ENCODE measurements around the gene TMEM164. TPM values are rescaled to one million over a fixed set of nuclear protein-coding genes. Genes with fewer than 3 reads are reported as not detected.

Gene TMEM164
- total RNA-seq, 1 donor: 7.3 TPM

DNA sequence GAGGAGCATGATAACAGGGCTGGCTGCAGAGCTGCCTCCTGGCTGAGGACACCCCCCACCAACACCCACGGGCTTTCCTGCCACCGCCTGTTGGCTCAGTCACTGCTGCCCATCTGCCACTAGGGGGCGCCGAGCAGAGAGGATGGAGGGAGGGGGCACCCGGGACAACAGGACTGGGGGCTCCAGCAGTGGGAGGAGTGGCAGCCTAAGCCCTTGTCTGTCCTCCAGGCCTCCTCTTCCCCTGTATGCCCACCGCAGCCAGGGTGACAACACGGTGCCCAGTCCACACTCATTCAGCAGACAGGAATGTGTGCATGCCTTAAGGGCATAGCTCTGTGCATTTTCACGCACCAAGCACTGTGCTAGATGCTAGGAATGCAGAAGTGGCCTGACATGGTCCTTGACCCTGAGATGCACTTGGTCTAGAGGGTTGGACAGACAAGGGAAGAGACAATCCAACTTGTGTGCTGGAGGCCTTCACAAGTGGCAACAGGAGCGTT, 165.1 kb downstream of the TMEM164 start:
- TF ChIP-seq, protein P1, sequence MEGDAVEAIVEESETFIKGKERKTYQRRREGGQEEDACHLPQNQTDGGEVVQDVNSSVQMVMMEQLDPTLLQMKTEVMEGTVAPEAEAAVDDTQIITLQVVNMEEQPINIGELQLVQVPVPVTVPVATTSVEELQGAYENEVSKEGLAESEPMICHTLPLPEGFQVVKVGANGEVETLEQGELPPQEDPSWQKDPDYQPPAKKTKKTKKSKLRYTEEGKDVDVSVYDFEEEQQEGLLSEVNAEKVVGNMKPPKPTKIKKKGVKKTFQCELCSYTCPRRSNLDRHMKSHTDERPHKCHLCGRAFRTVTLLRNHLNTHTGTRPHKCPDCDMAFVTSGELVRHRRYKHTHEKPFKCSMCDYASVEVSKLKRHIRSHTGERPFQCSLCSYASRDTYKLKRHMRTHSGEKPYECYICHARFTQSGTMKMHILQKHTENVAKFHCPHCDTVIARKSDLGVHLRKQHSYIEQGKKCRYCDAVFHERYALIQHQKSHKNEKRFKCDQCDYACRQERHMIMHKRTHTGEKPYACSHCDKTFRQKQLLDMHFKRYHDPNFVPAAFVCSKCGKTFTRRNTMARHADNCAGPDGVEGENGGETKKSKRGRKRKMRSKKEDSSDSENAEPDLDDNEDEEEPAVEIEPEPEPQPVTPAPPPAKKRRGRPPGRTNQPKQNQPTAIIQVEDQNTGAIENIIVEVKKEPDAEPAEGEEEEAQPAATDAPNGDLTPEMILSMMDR (IDR thresholded peaks at IDR 0.05; ENCODE audit: insufficient read depth, low read length): peak; percentile 47
- DNase-seq (ENCODE audit: low read depth): no peak
- no peak overlapping the region for H3K4me3 ChIP-seq (ENCODE audit: low read depth, low read length)

GRCh38 chrX:110168585-110168984, 165.7 kb downstream of the TMEM164 start:
- TF ChIP-seq, protein P1 (IDR thresholded peaks at IDR 0.05; ENCODE audit: insufficient read depth, low read length): no peak
- no peak overlapping the region for H3K4me3 ChIP-seq (ENCODE audit: low read depth, low read length)
- DNase-seq (ENCODE audit: low read depth): peak; percentile 54

- H3K4me3 ChIP-seq (ENCODE audit: low read depth, low read length): no peak overlapping the region
- no peak for DNase-seq (ENCODE audit: low read depth)
- TF ChIP-seq, protein P1 (IDR thresholded peaks at IDR 0.05; ENCODE audit: insufficient read depth, low read length): no peak
These were observed 167.1 kb downstream of the TMEM164 start for GRCh38 chrX:110170029-110170428.

GRCh38 chrX:110171442-110171841, 168.5 kb downstream of the TMEM164 start:
- TF ChIP-seq, protein P1 (IDR thresholded peaks at IDR 0.05; ENCODE audit: insufficient read depth, low read length): no peak
- no peak for DNase-seq (ENCODE audit: low read depth)
- H3K4me3 ChIP-seq (ENCODE audit: low read depth, low read length): no peak overlapping the region

- no peak for DNase-seq (ENCODE audit: low read depth)
- TF ChIP-seq, protein P1 (IDR thresholded peaks at IDR 0.05; ENCODE audit: insufficient read depth, low read length): no peak
- H3K4me3 ChIP-seq (ENCODE audit: low read depth, low read length): no peak overlapping the region
These were observed 169.3 kb downstream of the TMEM164 start for GRCh38 chrX:110172215-110172614.

- TF ChIP-seq, protein P1 (IDR thresholded peaks at IDR 0.05; ENCODE audit: insufficient read depth, low read length): no peak
- no peak overlapping the region for H3K4me3 ChIP-seq (ENCODE audit: low read depth, low read length)
- DNase-seq (ENCODE audit: low read depth): peak; percentile 21
These were observed 170.6 kb downstream of the TMEM164 start for GRCh38 chrX:110173192-110174175.

Data from fibroblast of the aortic adventitia (primary cell).